GM12875 (cell line): Measurements from ENCODE around the gene HAL.

Experiments used
- H3K4me3 ChIP-seq: one replicate; pipeline ENCODE4 v1.5.1; 2011; ENCODE audit warnings: low read depth, low read length, control low read depth
- TF ChIP-seq, protein P1 (sequence below): IDR thresholded peaks from 2 replicates; pipeline ENCODE4 v1.5.1; 2011; ENCODE audit warnings: low read depth, mild to moderate bottlenecking, control low read depth, inconsistent platforms, low read length, moderate library complexity, borderline replicate concordance; ENCODE audit not compliant: insufficient read depth

The HAL gene

DNA sequence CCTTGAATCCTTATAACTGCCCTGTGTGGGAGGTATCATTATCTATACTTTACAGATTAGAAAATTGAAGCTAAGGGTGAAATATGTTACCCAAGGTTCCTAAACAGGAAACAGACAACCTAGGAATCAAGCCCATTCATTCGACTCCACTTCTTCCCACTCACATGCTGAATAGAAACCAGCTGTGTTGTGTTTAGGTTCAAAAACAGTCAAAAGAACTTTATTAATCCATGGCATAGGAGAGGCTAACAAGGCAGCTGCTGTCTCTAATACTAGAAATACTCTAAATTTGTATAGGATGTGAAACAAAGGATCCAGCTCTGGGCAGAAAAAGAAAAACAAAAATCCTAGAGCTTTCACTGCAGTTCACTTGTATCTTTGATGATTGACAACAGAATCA is 43.1 kb downstream of the HAL start:
- TF ChIP-seq, protein P1, sequence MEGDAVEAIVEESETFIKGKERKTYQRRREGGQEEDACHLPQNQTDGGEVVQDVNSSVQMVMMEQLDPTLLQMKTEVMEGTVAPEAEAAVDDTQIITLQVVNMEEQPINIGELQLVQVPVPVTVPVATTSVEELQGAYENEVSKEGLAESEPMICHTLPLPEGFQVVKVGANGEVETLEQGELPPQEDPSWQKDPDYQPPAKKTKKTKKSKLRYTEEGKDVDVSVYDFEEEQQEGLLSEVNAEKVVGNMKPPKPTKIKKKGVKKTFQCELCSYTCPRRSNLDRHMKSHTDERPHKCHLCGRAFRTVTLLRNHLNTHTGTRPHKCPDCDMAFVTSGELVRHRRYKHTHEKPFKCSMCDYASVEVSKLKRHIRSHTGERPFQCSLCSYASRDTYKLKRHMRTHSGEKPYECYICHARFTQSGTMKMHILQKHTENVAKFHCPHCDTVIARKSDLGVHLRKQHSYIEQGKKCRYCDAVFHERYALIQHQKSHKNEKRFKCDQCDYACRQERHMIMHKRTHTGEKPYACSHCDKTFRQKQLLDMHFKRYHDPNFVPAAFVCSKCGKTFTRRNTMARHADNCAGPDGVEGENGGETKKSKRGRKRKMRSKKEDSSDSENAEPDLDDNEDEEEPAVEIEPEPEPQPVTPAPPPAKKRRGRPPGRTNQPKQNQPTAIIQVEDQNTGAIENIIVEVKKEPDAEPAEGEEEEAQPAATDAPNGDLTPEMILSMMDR = no peak
- H3K4me3 ChIP-seq = no peak overlapping the region

DNA sequence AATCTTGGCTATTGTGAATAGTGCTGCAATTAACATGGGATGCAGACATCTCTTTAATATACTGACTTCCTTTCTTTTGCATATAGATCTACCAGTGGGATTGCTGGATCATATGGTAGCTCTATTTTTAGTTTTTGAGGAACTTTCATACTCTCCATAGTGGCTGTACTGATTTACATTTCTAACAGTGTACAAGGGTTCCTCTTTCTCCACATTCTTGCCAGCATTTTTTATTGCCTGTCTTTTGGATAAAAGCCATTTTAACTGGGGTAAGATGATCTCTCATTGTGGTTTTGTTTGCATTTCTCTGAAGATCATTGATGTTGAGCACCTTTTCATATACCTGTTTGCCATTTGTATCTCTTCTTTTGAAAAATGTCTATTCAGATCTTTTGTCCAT is 44.6 kb downstream of the HAL start:
- H3K4me3 ChIP-seq = no peak overlapping the region
- TF ChIP-seq, protein P1 = no peak

DNA sequence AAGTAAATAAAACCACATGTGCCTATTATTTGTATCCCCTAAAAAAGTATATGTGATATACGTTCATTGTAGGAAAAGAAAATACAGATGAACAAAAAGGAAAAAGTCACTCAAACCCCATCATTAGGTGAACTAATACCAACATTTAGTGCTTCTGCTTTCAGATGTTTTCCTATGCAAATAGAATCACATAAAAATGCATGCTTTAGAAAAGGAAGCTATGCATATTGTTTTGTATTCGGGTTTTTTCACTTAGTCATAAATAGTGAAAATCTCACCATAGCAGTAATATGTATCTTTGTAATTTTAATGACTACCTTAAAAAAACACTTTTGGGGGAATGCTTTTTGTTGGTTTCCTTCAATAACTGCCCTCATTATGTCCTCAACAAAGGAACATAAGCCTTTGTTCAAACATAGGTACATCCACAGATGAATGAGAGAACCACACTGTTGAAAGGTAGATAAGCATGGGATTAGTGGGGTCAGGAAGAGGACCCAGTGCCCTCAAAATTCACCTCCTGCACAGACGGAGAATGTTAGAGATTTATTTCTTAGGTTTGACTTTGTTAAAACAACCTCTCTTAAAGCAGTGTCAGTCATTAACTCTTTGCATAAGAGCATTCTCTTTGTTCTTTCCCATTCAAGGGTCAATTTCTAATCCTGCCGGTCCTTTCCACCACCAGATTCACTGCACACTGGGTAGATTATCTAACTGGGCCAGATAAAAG is 46.5 kb downstream of the HAL start:
- H3K4me3 ChIP-seq = no peak overlapping the region
- TF ChIP-seq, protein P1 = no peak

DNA sequence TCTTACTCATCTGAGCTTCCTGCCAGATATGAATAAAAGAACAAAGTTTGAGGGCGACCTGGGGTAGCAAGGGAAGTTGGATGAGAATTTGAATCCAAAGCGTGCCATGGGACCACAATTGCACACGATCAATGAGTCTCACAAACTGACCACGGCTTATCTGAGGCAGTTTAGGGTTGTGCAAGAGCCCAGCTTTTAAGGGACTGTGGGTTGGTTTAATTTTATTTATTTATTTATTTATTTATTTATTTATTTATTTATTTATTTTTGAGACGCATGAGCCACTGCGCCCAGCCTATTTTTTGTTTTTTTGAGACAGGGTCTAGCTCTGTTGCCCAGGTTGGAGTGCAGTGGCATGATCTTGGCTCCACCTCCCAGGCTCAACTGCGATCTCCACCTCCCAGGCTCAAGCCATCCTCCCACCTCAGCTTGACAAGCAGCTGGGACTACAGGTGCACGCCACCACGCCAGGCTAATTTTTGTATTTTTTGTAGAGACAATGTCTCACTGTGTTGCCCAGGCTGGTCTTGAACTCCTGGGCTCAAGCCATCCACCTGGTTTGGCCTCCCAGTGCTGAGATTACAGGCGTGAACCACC is 51.9 kb downstream of the HAL start:
- TF ChIP-seq, protein P1 = no peak
- H3K4me3 ChIP-seq = no peak overlapping the region

DNA sequence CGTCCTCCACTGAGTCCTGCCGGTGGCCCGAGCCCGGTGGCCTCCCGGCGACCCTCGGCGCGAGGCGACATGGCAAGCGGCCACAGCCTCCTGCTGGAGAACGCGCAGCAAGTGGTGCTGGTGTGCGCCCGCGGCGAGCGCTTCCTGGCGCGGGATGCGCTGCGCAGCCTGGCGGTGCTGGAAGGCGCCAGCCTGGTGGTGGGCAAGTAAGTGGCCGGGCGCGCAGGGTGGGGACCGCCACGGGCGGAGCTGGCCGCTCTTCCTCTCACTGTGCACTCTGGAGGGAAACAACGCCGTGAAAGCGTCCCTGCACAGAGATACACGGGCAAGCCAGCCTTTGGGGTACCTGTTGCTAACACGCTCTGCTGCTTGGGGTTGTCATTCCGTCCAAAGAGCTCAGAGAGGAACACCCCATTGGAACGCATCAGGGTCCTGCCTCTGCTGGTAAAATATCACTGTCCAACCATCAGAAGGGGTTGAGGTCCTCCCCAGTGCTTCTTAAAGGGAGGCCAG is 52.8 kb downstream of the HAL start, which contains the start of gene AMDHD1:
Gene AMDHD1, plus strand, starts transcription at position 2 of the 513 bp plus-strand sequence. Its CDS starts 68 bp downstream, at position 70.
- peak within 1 kb of the TSS; percentile 66 for H3K4me3 ChIP-seq

DNA sequence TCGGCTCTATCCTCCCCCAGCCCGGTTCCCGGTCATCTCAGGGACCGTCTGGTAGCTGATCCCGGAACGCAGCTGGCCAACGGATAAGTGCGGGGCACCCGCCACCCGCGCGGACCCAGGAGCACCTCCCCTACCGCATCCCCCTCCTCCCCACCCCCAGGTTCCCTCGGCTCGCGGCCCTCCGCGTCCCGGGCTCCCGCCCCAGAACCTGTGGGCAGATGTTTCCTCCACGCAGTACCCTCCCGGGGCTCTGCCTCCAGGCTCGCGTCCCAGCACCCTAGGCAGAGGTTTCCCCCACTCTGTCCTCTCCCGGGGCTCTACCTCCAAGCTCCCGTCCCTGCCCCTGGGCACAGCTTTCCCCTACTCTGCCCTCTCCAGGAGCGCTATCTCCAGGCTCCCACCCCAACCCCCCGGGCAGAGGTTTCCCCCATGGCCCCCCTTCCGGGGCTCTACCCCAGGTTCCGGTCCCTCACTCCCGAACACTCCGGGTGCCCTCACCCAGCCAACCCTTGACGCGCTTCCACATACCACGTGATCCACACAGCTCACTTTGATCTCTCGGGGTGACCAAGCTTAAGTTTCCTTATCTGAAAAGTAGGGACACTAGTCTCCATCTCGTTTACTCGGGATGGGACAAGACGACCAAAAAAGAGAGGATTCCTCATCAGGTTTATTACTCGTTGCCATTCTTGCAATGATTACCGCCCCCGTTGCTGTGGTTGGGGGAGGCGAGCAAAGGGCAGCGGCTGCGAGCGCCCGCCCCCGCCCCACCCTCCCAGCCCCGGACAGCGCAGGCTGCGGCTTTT is 53.4 kb downstream of the HAL start, which contains the start of gene CCDC38:
Gene CCDC38, minus strand, starts transcription at position 91 of the 806 bp plus-strand sequence. CDS start 6,105 bp downstream, outside the sequence.
- peak within 1 kb of the TSS; percentile 66 for H3K4me3 ChIP-seq
- TF ChIP-seq, protein P1 = no peak

More for the DNA sequence above, 52.8 kb downstream of the HAL start, which contains the start of gene AMDHD1:
- TF ChIP-seq, protein P1 = peak; percentile 13; the same call in 1 of the 2 replicates
